K562 (cell line): ENCODE measurements around the gene DPPA4. TPM values are rescaled to one million over a fixed set of nuclear protein-coding genes. Genes with fewer than 3 reads are reported as not detected.

ENCODE experiments used
- ADNP ChIP-seq: fragments of 200-800 bp; sonication (Bioruptor generic); IDR thresholded peaks from 2 replicates; pipeline ENCODE4 v1.6.1; 2016; ENCODE audit warnings: missing genetic modification characterization, missing compliant biosample characterization
- CCNT2 ChIP-seq: IDR thresholded peaks from 2 replicates; pipeline ENCODE4 v1.6.1; 2011; ENCODE audit warnings: borderline replicate concordance, low read depth, mild to moderate bottlenecking, moderate library complexity, mixed read lengths, low read length; ENCODE audit not compliant: insufficient read length; ENCODE audit errors: extremely low read depth
- NEUROD1 ChIP-seq: fragments of 150-350 bp; IDR thresholded peaks from 2 replicates; pipeline ENCODE4 v1.6.1; 2014; ENCODE audit warnings: borderline replicate concordance, low read length, low read depth; ENCODE audit not compliant: partially characterized antibody
- ZBTB49 ChIP-seq: sonication (generic); formaldehyde crosslinking; IDR thresholded peaks from 2 replicates; pipeline ENCODE4 v1.8.0; 2022; ENCODE audit warnings: missing genetic modification reagents, mild to moderate bottlenecking, borderline replicate concordance
- polyA plus RNA-seq, 8 experiments: library from polyadenylated mRNA; depleted of rRNA in 4 of 8; stranded (reverse) in 5 of 8; unstranded in 3 of 8; fragments of >200 nt; fragmentation: Nextera tagmentation in 2 of 8; fragmentation: Illumina TruSeq in 1 of 8; extraction: Ambion mirVana in 2 of 8; extraction: Trizol in 1 of 8; gene quantifications; 2 replicates each; pipeline versions ENCODE4 v1.2.1 to v1.2.3, GENCODE V29; 2011 to 2014; ENCODE audit warnings: inconsistent platforms in 1 of 8, missing spikeins in 1 of 8
- total RNA-seq, 7 experiments: library from RNA; depleted of rRNA in 6 of 7; stranded (reverse); fragments of >200 nt in 6 of 7; fragmentation: Illumina TruSeq in 2 of 7; extraction: Trizol in 2 of 7; gene quantifications; 2 replicates each; pipeline versions ENCODE4 v1.2.1 to v1.2.3, GENCODE V29; 2011 to 2021; ENCODE audit warnings: low replicate concordance in 1 of 7
- TF ChIP-seq, protein P1 (sequence below): fragments of 250-450 bp; sonication (Bioruptor Pico); IDR thresholded peaks from 2 replicates; pipeline ENCODE4 v1.4.0; 2020

The DPPA4 gene
- total and polyA plus RNA-seq, 9 of the 15 experiments (the other 6 are each of a cell fraction or from before 2014, with no cell fraction given), result 0.53 TPM; not detected in 8

- TF ChIP-seq ZBTB49 (CRISPR knock-in tag) (no peak), ADNP (tag) (no peak), NEUROD1 (no peak), CCNT2 (no peak)
- TF ChIP-seq, protein P1, sequence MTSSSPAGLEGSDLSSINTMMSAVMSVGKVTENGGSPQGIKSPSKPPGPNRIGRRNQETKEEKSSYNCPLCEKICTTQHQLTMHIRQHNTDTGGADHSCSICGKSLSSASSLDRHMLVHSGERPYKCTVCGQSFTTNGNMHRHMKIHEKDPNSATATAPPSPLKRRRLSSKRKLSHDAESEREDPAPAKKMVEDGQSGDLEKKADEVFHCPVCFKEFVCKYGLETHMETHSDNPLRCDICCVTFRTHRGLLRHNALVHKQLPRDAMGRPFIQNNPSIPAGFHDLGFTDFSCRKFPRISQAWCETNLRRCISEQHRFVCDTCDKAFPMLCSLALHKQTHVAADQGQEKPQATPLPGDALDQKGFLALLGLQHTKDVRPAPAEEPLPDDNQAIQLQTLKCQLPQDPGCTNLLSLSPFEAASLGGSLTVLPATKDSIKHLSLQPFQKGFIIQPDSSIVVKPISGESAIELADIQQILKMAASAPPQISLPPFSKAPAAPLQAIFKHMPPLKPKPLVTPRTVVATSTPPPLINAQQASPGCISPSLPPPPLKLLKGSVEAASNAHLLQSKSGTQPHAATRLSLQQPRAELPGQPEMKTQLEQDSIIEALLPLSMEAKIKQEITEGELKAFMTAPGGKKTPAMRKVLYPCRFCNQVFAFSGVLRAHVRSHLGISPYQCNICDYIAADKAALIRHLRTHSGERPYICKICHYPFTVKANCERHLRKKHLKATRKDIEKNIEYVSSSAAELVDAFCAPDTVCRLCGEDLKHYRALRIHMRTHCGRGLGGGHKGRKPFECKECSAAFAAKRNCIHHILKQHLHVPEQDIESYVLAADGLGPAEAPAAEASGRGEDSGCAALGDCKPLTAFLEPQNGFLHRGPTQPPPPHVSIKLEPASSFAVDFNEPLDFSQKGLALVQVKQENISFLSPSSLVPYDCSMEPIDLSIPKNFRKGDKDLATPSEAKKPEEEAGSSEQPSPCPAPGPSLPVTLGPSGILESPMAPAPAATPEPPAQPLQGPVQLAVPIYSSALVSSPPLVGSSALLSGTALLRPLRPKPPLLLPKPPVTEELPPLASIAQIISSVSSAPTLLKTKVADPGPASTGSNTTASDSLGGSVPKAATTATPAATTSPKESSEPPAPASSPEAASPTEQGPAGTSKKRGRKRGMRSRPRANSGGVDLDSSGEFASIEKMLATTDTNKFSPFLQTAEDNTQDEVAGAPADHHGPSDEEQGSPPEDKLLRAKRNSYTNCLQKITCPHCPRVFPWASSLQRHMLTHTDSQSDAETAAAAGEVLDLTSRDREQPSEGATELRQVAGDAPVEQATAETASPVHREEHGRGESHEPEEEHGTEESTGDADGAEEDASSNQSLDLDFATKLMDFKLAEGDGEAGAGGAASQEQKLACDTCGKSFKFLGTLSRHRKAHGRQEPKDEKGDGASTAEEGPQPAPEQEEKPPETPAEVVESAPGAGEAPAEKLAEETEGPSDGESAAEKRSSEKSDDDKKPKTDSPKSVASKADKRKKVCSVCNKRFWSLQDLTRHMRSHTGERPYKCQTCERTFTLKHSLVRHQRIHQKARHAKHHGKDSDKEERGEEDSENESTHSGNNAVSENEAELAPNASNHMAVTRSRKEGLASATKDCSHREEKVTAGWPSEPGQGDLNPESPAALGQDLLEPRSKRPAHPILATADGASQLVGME (CRISPR knock-in tag), result no peak
Measured at GRCh38 chr3:109372639-109373038, 35.3 kb upstream of the DPPA4 start (continued).
